A549 treated with ZK216348 at 1 μM for 4 hours (cell line): ENCODE results near the gene TPCN1. TPM values are rescaled to one million over a fixed set of nuclear protein-coding genes. Genes with fewer than 3 reads are reported as not detected.

Experiments
- total RNA-seq: library from RNA; stranded (reverse); fragments of 200-300 nt; extraction: Qiagen RNA extraction; gene quantifications from 5 replicates; pipeline ENCODE4 v1.2.3, GENCODE V29; 2022; ENCODE audit warnings: low read depth

Gene TPCN1
- 13.0 to 22.8 TPM (median 20.1 TPM) in 5 replicates for total RNA-seq

DNA sequence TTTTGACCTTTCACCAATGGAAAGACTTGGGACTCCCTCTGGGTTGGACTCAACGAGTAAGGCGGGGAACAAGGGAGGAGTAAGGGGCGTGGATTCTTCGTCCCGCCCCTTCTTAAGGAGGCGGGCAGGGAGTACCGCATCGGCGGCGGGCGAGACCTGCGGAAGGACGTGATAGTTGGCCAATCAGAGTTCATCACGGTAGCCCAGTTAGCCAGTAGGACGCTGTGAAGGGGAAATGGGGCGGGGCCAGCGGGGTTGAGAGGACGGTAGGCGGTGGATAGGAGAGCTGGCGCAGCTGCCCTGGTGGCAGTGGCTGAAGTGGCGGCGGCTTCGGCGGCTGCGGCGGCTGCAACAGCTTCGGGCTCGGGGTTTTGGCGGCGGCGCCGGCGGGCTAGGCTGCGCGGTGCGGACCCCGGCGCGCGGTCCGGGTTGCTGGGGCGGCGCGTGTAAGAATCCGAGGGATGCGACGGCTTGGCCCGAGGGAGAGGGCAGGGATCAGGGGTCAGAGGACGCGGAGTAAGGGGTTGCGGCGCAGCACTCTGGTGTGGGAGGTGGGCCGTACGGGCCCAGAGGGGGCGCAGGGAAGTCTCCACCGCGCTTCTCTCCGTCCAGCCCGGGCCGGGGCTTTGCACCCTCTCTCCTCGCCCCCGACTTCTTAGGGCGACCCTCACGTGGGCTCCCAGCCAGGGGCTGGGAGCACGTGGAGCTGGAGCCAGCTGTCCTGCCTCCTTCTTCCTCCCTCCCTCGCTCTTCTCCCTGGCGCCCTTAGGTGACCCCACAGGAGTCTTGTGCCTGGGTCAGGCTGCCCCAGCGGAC is at the start of gene TPCN1:
TPCN1 (plus strand) TSS at position 284 of the 816 bp plus-strand sequence. CDS start 5,389 bp downstream, outside the sequence.

DNA sequence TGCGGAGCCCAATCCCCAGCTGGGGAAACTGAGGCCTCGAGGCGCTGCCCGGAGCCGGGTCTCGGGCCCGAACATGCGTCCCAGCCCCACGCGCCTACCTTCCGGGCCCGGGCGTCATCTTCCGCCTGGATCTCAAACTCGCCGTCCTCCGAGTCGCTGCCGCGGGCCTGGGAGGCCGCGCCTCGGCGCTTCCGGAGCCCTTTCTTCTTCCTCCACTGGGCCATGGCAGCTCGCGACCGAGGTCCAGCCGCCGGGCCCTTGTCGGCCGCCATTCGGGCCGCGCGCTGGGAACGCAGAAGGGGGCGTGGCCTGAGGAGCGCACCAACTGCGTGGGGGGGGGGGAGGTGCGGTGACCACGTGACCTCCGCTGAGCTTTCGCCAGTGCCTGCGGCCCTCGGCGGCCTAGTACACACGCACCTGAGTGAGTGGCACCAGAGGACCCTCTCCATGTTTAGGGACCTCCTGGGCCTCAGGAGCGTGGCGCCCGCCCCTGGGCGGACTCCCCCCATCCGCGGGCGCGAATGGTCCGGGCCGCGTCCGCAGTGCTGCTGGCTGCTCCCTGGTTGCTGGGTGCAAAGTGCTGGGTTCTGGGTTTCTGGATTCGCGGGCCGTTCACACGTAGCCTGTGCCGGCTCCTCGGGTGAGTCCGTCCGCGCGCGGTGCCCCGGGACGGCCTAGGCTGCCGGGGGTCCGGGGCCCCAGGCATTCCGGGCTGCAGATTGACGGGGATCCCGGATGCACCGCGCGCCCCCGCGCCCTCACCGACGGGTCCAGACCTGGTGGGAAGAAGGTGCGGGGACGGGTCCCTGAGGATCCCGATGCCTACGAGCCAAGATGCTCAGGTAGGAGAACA is 35.9 kb upstream of the TPCN1 start, which contains the start of the genes DDX54 and RITA1:
DDX54 (minus strand) TSS at position 299 of the 853 bp plus-strand sequence; CDS start at position 272, 27 bp downstream.
RITA1 (plus strand) TSS at position 542 of the 853 bp plus-strand sequence. CDS start 1,026 bp downstream, outside the sequence.

DNA sequence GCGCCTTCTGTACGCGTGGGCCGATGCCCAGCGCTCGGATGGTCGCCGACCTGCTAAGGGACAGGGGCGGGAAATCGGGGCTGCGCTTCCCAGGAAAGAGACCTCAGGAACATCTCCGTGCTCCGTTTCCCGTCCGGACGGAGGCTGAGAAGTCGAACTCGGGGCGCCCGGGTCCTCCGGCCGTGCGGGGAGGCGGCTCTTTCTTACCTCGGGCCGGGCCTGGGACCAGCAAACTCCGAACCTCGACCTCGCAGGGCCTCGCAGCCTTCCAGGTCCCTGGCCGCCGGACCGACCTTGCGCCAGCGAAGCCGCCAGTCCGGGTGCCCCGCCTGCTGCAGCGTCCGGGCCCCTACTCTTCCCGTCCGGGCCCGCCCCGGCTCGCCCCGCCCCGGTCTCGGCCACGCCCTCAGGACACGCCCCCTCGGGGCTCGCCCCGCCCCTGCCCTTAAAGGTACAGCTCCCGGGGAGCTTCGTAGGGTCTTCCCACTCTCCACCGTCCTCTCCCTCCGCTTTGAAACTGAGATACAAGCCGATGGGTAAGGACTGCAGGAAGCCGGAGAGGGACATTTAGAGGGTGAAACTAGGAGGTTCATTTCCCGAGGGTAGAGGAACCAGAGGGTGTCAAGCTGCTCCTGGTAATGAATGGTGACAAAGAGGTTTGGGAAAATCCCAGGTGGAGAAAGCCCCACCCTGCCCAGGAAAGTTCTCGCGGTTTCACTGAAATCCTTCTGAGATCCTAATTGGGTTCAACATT is 113.7 kb downstream of the TPCN1 start, which contains the start of gene SLC8B1:
SLC8B1 (minus strand) TSS at position 324 of the 754 bp plus-strand sequence. CDS start 2,231 bp downstream, outside the sequence.

Other genes starting within 250 kb of the TPCN1 start
- gene OAS2, start 242.9 kb upstream of the TPCN1 start, total RNA-seq = 0.16 to 0.44 TPM (median 0.28 TPM) in 5 replicates
- 0.27 to 1.2 TPM (median 0.40 TPM) in 5 replicates for gene DTX1, start 164.7 kb upstream of the TPCN1 start, total RNA-seq
- 0.17 to 0.51 TPM (median 0.22 TPM) in 5 replicates for gene RASAL1, start 85.7 kb upstream of the TPCN1 start, total RNA-seq
- gene CFAP73, start 71.7 kb upstream of the TPCN1 start, total RNA-seq = 0.20 TPM in 1 of 5 replicates, not detected in the others
- gene DDX54, start 36.0 kb upstream of the TPCN1 start, total RNA-seq = 53.9 to 78.5 TPM (median 72.6 TPM) in 5 replicates
- 19.8 to 35.9 TPM (median 31.9 TPM) in 5 replicates for gene RITA1, start 35.7 kb upstream of the TPCN1 start, total RNA-seq
- gene SLC8B1, start 113.6 kb downstream of the TPCN1 start, total RNA-seq = 6.5 to 12.0 TPM (median 9.3 TPM) in 5 replicates
- gene PLBD2, start 137.1 kb downstream of the TPCN1 start, total RNA-seq = 22.3 to 42.1 TPM (median 34.4 TPM) in 5 replicates
- gene SDS, start 182.4 kb downstream of the TPCN1 start, total RNA-seq = 0.40 to 1.5 TPM (median 1.2 TPM) in 5 replicates
- 17.6 to 33.8 TPM (median 26.2 TPM) in 5 replicates for gene SDSL, start 200.9 kb downstream of the TPCN1 start, total RNA-seq